Muscle layer of duodenum (tissue), 2 donors: ENCODE measurements around the gene ZIC5.

Experiments used
- H3K27ac ChIP-seq: one replicate; pipeline ENCODE4 v1.7.0; 2013; ENCODE audit warnings: mild to moderate bottlenecking, low read length
- H3K27me3 ChIP-seq: one replicate; pipeline ENCODE4 v1.7.0; 2013; ENCODE audit warnings: low read depth, mild to moderate bottlenecking, control low read depth, low read length
- H3K36me3 ChIP-seq, 2 donors: one replicate each; pipeline ENCODE4 v1.7.0; 2013; ENCODE audit warnings: low read length in 2 of 2, control low read depth in 1 of 2, mild to moderate bottlenecking in 1 of 2; ENCODE audit not compliant: insufficient read depth in 2 of 2, control insufficient read depth in 1 of 2
- H3K4me1 ChIP-seq, 2 donors: one replicate each; pipeline ENCODE4 v1.7.0; 2013; ENCODE audit warnings: low read length in 2 of 2, mild to moderate bottlenecking in 2 of 2, control low read depth in 1 of 2, moderate library complexity in 1 of 2; ENCODE audit not compliant: insufficient read depth in 2 of 2, control insufficient read depth in 1 of 2
- H3K4me3 ChIP-seq, 2 donors: one replicate each; pipeline ENCODE4 v1.7.0; 2013; ENCODE audit warnings: low read length in 2 of 2, low read depth in 1 of 2, mild to moderate bottlenecking in 1 of 2
- H3K9me3 ChIP-seq, 2 donors: one replicate each; pipeline ENCODE4 v1.7.0; 2013; ENCODE audit warnings: low read length in 2 of 2, control low read depth in 1 of 2, mild to moderate bottlenecking in 1 of 2; ENCODE audit not compliant: control insufficient read depth in 1 of 2
- donor health status: healthy.

Gene ZIC5

GRCh38 chr13:99935772-99936171 is 35.8 kb downstream of the ZIC5 start:
- Histone ChIP-seq H3K4me3 (no peak overlapping the region), H3K27me3 (no peaks in the 10 kb centered on the region), H3K9me3 (no peaks in the 10 kb centered on the region), H3K36me3 (no peaks in the 10 kb centered on the region), H3K4me1 (no peaks in the 10 kb centered on the region), H3K27ac (no peak overlapping the region)

- Histone ChIP-seq H3K9me3 (no peaks in the 10 kb centered on the region), H3K4me1 (no peaks in the 10 kb centered on the region), H3K27me3 (no peaks in the 10 kb centered on the region), H3K4me3 (no peak overlapping the region), H3K27ac (no peak overlapping the region), H3K36me3 (no peaks in the 10 kb centered on the region)
Observed at GRCh38 chr13:99932912-99933311, 38.7 kb downstream of the ZIC5 start.

GRCh38 chr13:99930925-99931324 is 40.6 kb downstream of the ZIC5 start:
- no peak overlapping the region for H3K27ac ChIP-seq
- H3K4me1 ChIP-seq: no peaks in the 10 kb centered on the region
- no peak overlapping the region for H3K4me3 ChIP-seq
- H3K27me3 ChIP-seq: no peaks in the 10 kb centered on the region
- H3K36me3 ChIP-seq: no peaks in the 10 kb centered on the region
- no peaks in the 10 kb centered on the region for H3K9me3 ChIP-seq

GRCh38 chr13:99929866-99930265 is 41.7 kb downstream of the ZIC5 start:
- H3K4me3 ChIP-seq: no peak overlapping the region
- H3K36me3 ChIP-seq: no peaks in the 10 kb centered on the region
- H3K27ac ChIP-seq: no peak overlapping the region
- H3K27me3 ChIP-seq: no peaks in the 10 kb centered on the region
- no peaks in the 10 kb centered on the region for H3K4me1 ChIP-seq
- H3K9me3 ChIP-seq: no peaks in the 10 kb centered on the region

- Histone ChIP-seq H3K27ac (no peak overlapping the region), H3K4me1 (no peaks in the 10 kb centered on the region), H3K36me3 (no peaks in the 10 kb centered on the region), H3K9me3 (no peaks in the 10 kb centered on the region), H3K4me3 (peak overlapping the region in 1 of 2 donors; percentile 4), H3K27me3 (no peaks in the 10 kb centered on the region)
Observed at GRCh38 chr13:99926014-99926731, 45.4 kb downstream of the ZIC5 start.

GRCh38 chr13:99923877-99924582 is 47.5 kb downstream of the ZIC5 start:
- Histone ChIP-seq H3K4me3 (no peak overlapping the region), H3K9me3 (no peaks in the 10 kb centered on the region), H3K4me1 (no peaks in the 10 kb centered on the region), H3K36me3 (no peaks in the 10 kb centered on the region), H3K27ac (no peak overlapping the region), H3K27me3 (no peaks in the 10 kb centered on the region)

GRCh38 chr13:99922631-99923404 is 48.7 kb downstream of the ZIC5 start:
- no peaks in the 10 kb centered on the region for H3K27me3 ChIP-seq

GRCh38 chr13:99919132-99919531 is 52.4 kb downstream of the ZIC5 start:
- H3K36me3 ChIP-seq: no peaks in the 10 kb centered on the region
- no peaks in the 10 kb centered on the region for H3K4me1 ChIP-seq
- H3K9me3 ChIP-seq: no peaks in the 10 kb centered on the region
- peaks cover 4% of the 10 kb centered on the region for H3K27me3 ChIP-seq
- H3K4me3 ChIP-seq: no peak overlapping the region
- H3K27ac ChIP-seq: no peak overlapping the region

More at GRCh38 chr13:99922631-99923404, 48.7 kb downstream of the ZIC5 start:
- Histone ChIP-seq H3K36me3 (no peaks in the 10 kb centered on the region), H3K4me3 (no peak overlapping the region), H3K4me1 (no peaks in the 10 kb centered on the region), H3K27ac (no peak overlapping the region), H3K9me3 (no peaks in the 10 kb centered on the region)

- H3K27ac ChIP-seq: no peak overlapping the region
- no peak overlapping the region for H3K4me3 ChIP-seq
- H3K4me1 ChIP-seq: no peaks in the 10 kb centered on the region
- H3K9me3 ChIP-seq: no peaks in the 10 kb centered on the region
- H3K27me3 ChIP-seq: peaks cover 4% of the 10 kb centered on the region
- H3K36me3 ChIP-seq: no peaks in the 10 kb centered on the region
Observed at GRCh38 chr13:99916366-99917103, 55.0 kb downstream of the ZIC5 start.

- peaks cover 4% of the 10 kb centered on the region for H3K27me3 ChIP-seq
- H3K4me3 ChIP-seq: no peak overlapping the region
- no peak overlapping the region for H3K27ac ChIP-seq
- no peaks in the 10 kb centered on the region for H3K9me3 ChIP-seq
- no peaks in the 10 kb centered on the region for H3K4me1 ChIP-seq
- no peaks in the 10 kb centered on the region for H3K36me3 ChIP-seq
Observed at GRCh38 chr13:99913167-99913566, 58.4 kb downstream of the ZIC5 start.
